NOMO-1 treated with DMSO at 0.1 percent for 48 hours (cell line): Measurements from ENCODE around the gene TJP3.
A peak's percentile ranks its signal among the peaks of the same experiment; 100 is the strongest.
"Not testable (repeated sequence)": the region's sequence is repeated elsewhere in the genome, so short reads cannot be mapped to it uniquely, and the experiment has no call there.

Experiments
- DNase-seq: peaks from one replicate; lab custom pipeline; 2025; ENCODE audit not compliant: unreplicated experiment; lab: John Stamatoyannopoulos, UW

Gene TJP3

DNA sequence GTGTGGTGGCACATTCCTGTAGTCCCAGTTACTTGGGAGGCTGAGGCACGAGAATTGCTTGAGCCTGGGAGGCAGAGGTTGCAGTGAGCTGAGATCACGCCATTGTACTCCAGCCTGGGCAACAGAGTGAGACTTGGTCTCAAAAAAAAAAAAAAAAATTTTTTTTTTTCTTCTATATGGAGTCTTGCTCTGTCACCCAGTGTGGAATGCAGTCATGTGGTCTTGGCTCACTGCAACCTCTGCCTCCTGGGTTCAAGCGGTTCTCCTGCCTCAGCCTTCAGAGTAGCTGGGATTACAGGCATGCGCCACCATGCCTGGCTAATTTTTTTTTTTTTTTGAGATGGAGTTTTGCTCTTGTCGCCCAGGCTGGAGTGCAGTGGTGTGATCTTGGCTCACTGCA lies 57.6 kb downstream of the TJP3 start:
- DNase-seq: not testable (repeated sequence)

DNA sequence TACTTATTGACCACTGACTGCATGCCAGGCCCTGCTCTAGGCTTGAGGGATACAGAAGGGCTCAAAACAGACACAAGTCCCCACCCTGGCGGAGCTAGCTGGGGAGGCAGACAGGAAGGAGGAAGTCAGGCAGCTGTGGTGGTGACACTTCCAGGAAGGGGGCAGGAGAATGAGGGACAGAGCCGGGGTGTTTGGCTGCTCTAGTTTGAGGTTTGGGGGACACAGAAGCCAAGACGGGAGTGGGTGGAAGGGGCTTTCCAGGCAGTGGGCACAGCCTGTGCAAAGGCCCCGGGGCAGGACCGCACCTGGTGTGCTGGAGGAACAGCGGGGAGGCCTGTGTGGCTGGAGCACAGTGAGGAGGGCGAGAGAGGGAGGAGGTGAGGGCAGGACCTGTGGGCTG lies 58.3 kb downstream of the TJP3 start:
- DNase-seq: no peak

GRCh38 chr19:3767050-3767449 lies 58.9 kb downstream of the TJP3 start:
- DNase-seq: no peak

DNA sequence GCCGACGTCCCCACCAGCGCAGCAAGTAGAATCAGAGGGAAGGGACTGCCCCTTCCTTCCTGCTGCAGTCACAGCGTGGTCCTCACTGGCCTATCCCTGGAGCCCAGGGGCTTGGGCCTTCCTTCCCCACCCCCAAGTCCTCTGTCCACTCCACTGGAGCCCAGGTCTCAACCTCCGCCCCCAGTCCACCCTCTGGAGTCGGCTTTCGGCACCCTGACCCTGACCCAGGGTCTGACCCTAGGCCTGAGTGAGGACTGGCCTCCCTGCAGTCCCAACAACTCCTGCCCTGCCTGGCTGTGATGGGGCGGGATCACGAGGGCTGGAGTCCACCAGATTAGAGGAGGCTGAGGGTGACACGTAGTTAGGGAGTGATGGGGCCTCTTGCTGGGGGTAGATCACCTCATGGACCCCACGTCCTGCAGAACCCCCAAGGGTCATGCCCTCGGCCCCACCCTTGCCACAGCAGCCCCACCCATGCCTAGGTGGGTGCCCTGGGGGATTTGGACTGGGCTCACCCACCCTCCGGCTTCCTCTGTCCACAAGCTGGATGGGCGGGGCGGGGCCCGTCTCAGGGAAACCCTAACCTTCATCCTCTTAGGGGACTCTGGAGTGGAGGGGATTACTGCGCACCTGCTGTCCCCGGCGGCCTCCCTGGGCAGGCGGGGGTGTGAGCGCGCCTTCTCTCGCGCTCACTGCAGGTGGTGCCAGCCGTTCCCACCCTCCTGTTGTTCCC lies 60.0 kb downstream of the TJP3 start:
- no peak for DNase-seq

DNA sequence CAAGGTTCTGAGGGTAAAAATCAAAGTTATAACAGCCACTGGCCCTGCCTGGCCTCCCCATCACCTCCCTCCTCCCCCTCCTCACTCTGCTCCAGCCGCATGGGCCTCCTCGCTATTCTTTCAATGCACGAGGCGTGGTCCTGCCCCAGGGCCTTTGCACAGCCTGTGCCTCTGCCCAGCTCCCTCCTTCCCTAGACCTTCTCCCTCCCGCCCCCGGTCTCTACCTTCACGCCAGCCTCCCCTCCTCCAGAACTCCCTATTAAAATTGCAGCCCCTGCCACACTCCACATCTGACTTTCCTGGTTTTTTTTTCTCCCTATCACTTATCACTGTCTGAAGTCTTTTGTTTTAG lies 60.5 kb downstream of the TJP3 start:
- DNase-seq: no peak

GRCh38 chr19:3769494-3769893 lies 61.3 kb downstream of the TJP3 start:
- no peak for DNase-seq

DNA sequence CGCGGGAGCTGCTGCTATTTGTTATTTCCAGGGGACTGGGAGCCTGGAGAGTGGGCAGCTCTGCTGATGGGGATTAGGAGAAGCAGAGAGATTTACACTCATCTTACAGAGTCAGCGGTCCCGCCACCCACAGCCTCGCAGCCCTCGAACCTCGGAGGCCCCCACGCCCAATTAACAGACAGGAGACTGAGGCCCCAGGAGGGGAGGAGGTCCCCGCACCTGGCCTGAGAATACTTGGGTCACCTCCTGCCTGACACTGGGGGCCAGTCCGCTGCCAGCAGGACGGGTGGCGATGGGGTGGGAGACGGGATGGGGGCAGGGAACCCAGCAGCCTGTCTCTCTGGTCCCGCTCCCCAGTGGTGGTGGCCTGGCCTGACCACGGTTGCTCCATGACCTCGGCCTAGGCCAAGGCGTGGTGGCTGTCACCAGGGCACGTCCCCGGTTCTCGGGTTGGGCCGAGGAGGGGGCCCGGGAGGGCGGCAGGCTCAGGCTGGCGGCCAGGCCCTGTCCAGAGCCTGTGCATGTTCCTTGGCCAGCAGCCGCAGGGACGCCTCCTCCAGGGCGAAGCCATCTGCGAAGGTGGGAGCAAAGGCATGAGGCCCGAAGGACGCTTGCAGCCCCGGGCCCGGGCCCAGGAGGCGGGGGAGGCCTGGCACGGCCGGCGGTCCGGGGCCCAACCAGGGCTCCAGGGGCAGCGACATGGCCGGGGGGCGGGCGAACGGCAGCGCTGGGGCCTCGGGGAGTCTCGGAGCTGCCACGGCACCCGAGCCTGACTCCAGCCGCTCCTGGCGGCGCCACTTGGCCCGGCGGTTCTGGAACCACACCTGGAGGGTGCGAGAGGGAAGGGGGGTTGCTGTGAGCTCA lies 62.2 kb downstream of the TJP3 start:
- no peak for DNase-seq

- DNase-seq: no peak
These were observed 63.1 kb downstream of the TJP3 start for GRCh38 chr19:3771000-3771905.

DNA sequence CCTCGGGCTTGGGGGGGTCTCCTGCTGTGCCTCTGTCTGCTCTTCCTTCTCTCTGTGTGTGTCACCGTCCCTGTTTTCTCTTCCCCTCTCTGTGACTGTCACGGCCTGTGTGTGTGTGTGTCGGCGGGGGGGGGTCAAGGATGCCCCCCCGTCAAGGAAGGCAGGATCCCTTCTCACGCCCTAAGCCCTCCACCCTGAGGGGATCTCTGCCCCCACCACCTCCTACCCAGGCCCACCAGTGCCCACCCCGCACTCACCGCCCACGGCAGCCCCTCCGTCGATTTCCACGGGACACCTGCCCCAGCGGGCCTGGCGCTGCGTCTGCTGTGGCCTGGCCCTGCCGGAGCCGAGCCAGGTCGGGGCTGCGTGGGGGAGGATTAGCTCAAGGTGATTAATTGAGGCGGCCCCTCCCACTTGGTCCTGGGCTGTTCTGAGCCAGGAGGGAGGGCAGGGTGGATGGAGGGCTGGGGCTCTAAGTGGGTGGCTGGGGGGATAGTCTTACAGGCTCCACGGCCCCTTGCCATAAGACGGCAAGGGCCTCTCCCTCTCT lies 63.8 kb downstream of the TJP3 start, which contains the start of gene RAX2:
Gene RAX2 (minus strand): TSS at position 323 of the 550 bp plus-strand sequence. CDS start 486 bp downstream, outside the sequence.
- DNase-seq: no peak

GRCh38 chr19:3773814-3774515 lies 65.8 kb downstream of the TJP3 start:
- DNase-seq: no peak

GRCh38 chr19:3774621-3775373 lies 66.6 kb downstream of the TJP3 start:
- peak; percentile 51 for DNase-seq

GRCh38 chr19:3775374-3775711 lies 67.2 kb downstream of the TJP3 start:
- no peak for DNase-seq

DNA sequence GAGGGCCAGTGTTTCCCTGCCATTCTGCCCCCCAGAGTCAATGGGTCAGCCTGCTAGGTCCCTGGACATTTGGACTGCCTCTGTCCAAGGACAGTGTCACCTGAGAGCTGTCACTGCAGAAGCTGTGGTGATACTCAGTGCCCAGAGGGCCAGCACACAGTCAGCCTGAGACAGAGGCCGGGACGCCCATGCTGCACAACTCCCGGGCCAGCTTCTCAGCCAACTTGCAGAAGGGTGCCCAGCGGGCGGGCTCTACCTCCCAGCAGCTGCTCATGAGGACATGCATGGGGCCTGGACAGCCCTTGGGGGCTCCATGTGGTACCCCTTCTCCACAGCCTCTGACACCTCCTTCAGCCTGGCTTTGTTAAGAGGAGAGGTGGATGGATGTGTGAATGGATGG lies 67.6 kb downstream of the TJP3 start:
- DNase-seq: no peak

GRCh38 chr19:3776479-3777040 lies 68.4 kb downstream of the TJP3 start:
- no peak for DNase-seq

GRCh38 chr19:3778104-3778867 lies 70.1 kb downstream of the TJP3 start:
- no peak for DNase-seq

- no peak for DNase-seq
These were observed 70.9 kb downstream of the TJP3 start for GRCh38 chr19:3778899-3779723.

DNA sequence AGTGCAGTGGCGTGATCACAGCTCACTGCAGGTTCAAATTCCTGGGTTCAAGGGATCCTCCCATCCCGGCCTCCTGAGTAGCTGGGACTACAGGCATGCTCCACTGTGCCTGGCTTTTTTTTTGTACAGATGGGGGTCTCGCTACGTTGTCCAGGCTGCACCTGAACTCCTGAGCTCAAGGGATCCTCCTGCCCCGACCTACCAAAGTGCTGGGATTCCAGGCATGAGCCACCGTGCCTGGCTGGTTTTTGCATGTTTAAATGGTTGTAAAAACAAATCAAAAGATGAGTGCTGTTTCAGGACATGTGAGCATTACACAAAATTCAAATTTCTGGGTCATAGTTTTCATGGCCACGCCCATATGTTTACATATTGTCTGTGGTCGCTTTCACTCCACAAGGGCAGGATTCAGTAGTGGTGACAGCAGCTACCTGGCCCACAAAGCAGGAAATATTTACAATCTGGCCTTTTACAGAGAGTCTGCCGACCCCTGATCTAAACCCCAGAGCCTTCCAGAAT lies 72.7 kb downstream of the TJP3 start:
- no peak for DNase-seq

DNA sequence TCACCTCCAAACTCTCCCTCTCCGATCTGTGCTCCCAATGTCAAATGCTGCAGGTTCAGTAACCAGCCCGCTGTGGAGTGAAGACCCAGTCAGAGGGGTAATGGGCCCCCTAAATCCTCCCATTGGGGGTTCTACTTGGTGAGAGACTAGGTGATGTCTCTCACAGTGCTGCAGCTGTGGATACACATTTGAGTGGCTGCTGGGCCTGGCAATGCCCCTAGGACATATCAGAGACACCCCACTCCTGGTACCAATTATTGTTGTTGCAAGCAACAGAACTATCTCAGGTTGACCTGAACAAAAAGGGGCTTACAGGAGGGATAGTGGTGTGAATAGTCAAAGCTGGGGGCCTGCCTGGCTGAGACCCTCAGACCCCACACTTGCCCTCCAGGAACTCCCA lies 73.4 kb downstream of the TJP3 start:
- DNase-seq: no peak
